NCI-H1048 (cell line): ENCODE data around the gene DUSP19.

ENCODE experiments used
- DNase-seq: peaks from one replicate; lab custom pipeline; 2025; lab: John Stamatoyannopoulos, UW

DUSP19 gene

GRCh38 chr2:183125659-183126341, 47.3 kb downstream of the DUSP19 start:
- DNase-seq = no peak

GRCh38 chr2:183126635-183127034, 48.1 kb downstream of the DUSP19 start:
- no peak for DNase-seq

DNA sequence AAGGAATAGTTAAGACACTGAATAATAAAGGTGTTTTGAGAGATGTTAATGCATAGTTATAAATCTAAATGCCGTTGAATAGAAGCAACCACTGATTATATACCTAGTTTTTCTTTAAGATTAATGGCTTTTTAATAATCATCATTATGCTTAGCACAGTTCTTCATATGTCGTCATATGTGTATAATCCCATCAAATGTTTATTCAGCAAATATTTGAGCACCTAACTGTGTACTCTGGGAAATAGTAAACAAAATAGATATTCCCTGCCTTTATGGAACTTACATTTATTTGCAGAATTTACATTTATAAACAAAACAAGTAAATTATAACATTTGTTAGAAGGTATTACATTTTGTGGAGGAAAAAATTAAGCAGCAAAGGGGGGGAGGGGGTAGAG, 55.5 kb downstream of the DUSP19 start:
- no peak for DNase-seq

- no peak for DNase-seq
These were observed 70.4 kb downstream of the DUSP19 start for GRCh38 chr2:183148955-183149354.

- no peak for DNase-seq
These were observed 70.9 kb downstream of the DUSP19 start for GRCh38 chr2:183149489-183149888.
